Vagina (tissue), 2 donors: ENCODE results near the gene TMEM54. TPM values are rescaled to one million over a fixed set of nuclear protein-coding genes. Genes with fewer than 3 reads are reported as not detected.

ENCODE experiments used
- DNase-seq, 2 donors: peaks; one replicate each; pipeline ENCODE4 v3.0.0-alpha.2; 2017; ENCODE audit errors: extremely low spot score in 2 of 2
- H3K27ac ChIP-seq: fragments of 200-600 bp; sonication (generic); one replicate; pipeline ENCODE4 v1.5.1; 2019
- H3K27me3 ChIP-seq: fragments of 200-600 bp; sonication (generic); one replicate; pipeline ENCODE4 v1.5.1; 2019
- H3K36me3 ChIP-seq, 2 donors: fragments of 200-600 bp; sonication (generic); one replicate each; pipeline ENCODE4 v1.5.1; 2017 to 2019
- H3K4me1 ChIP-seq: fragments of 200-600 bp; sonication (generic); one replicate; pipeline ENCODE4 v1.5.1; 2019
- H3K4me3 ChIP-seq, 2 donors: fragments of 200-600 bp; sonication (generic); 1 replicate in 1 of 2; 2 replicates in 1 of 2; pipeline ENCODE4 v1.5.1; 2016 to 2019
- H3K9me3 ChIP-seq: fragments of 200-600 bp; sonication (generic); one replicate; pipeline ENCODE4 v1.5.1; 2019
- POLR2A ChIP-seq, 2 donors: fragments of 450-650 bp; IDR thresholded peaks; one replicate each; pipeline ENCODE4 v1.6.1; 2017; ENCODE audit warnings: antibody characterized with exemption in 2 of 2, mild to moderate bottlenecking in 2 of 2, moderate library complexity in 2 of 2
- POLR2AphosphoS5 ChIP-seq, 2 donors: sonication (generic); formaldehyde crosslinking; IDR thresholded peaks; one replicate each; pipeline ENCODE4 v1.9.0; 2017; ENCODE audit warnings: antibody characterized with exemption in 2 of 2, mild to moderate bottlenecking in 2 of 2, low read depth in 1 of 2; ENCODE audit not compliant: insufficient read depth in 1 of 2
- intact Hi-C: fragments of 100-400 bp; cut with DNase I; formaldehyde crosslinking; loops from one replicate; pipeline ENCODE4 v1.15.1; 2023
- total RNA-seq: library from RNA; depleted of rRNA; stranded (reverse); fragments of >200 nt; gene quantifications from one replicate; pipeline ENCODE4 v1.2.3, GENCODE V29; 2016
- TF ChIP-seq, protein P1 (sequence below), 3 experiments: fragments of 450-650 bp in 2 of 3; fragments of 200-600 bp in 1 of 3; sonication (generic) in 1 of 3; IDR thresholded peaks; one replicate each; pipeline ENCODE4 v1.5.1; 2017 to 2019; ENCODE audit warnings: antibody characterized with exemption in 3 of 3, mild to moderate bottlenecking in 2 of 3, moderate library complexity in 2 of 3

Gene TMEM54
- total RNA-seq, 1 donor from 2014 or later, result 36.1 TPM

DNA sequence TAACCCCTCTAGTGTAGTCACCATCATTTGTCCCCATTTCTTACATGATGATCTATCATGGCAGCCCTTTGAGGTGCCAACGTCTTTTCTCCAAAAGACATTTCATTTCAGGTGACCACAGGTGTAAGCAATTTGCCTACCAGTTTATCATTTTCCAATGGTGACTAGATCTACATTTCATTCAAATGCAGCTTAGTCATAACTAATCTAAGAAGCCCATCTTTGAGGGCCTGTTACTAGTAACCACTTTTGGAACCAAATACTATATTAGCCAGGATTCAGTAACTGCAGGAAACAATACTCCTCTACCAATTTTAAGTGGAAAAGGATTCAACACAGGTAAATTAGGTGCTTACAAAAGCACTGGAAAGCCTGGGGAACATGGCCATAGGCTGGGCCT lies 30.6 kb upstream of the TMEM54 start:
- Histone ChIP-seq H3K9me3 (no peaks in the 10 kb centered on the region), H3K27ac (no peak overlapping the region), H3K36me3 (peaks cover 0 to 11% of the 10 kb centered on the region in 2 donors), H3K4me1 (peaks cover 14% of the 10 kb centered on the region), H3K27me3 (no peaks in the 10 kb centered on the region), H3K4me3 (no peak overlapping the region)
- intact Hi-C loops, result loop anchor here (5.0 to 10.0 kb wide), 3 partner anchors 73 to 151 kb away; partner anchors contain the start of gene AZIN2
- DNase-seq, result no peak
- TF ChIP-seq POLR2A (IDR thresholded peaks at IDR 0.05) (no peak), POLR2AphosphoS5 (IDR thresholded peaks at IDR 0.05; ENCODE audit: insufficient read depth in 1 of 2, low read depth in 1 of 2) (no peak)
- TF ChIP-seq, protein P1, sequence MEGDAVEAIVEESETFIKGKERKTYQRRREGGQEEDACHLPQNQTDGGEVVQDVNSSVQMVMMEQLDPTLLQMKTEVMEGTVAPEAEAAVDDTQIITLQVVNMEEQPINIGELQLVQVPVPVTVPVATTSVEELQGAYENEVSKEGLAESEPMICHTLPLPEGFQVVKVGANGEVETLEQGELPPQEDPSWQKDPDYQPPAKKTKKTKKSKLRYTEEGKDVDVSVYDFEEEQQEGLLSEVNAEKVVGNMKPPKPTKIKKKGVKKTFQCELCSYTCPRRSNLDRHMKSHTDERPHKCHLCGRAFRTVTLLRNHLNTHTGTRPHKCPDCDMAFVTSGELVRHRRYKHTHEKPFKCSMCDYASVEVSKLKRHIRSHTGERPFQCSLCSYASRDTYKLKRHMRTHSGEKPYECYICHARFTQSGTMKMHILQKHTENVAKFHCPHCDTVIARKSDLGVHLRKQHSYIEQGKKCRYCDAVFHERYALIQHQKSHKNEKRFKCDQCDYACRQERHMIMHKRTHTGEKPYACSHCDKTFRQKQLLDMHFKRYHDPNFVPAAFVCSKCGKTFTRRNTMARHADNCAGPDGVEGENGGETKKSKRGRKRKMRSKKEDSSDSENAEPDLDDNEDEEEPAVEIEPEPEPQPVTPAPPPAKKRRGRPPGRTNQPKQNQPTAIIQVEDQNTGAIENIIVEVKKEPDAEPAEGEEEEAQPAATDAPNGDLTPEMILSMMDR (IDR thresholded peaks at IDR 0.05), result no peak

DNA sequence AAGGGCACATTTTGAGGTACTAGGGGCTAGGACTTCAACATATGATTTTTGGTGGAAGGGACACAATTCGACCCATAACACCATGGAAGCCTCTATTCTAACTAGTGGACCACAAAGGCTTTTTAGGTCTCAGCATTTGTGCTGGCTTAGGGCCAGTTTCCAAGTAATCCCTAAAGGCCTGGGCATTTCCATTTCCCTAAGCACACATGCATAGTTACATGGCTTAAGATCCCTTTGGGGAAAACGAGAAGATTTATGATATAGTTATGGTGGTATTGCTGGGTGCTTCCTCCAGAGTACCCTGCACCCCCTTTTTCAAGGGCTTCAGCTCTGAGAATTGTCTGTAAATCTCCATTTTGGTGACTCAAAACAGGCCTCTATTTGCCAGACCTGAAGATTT lies 28.2 kb upstream of the TMEM54 start:
- DNase-seq, result no peak
- Histone ChIP-seq H3K27me3 (no peaks in the 10 kb centered on the region), H3K36me3 (no peaks in the 10 kb centered on the region), H3K4me1 (peaks cover 16% of the 10 kb centered on the region), H3K4me3 (no peak overlapping the region), H3K9me3 (no peaks in the 10 kb centered on the region), H3K27ac (no peak overlapping the region)
- intact Hi-C loops, result no loop called here
- no peak for TF ChIP-seq POLR2A (IDR thresholded peaks at IDR 0.05)
- TF ChIP-seq, protein P1 (IDR thresholded peaks at IDR 0.05), result no peak
- no peak for TF ChIP-seq POLR2AphosphoS5 (IDR thresholded peaks at IDR 0.05; ENCODE audit: insufficient read depth in 1 of 2, low read depth in 1 of 2)

DNA sequence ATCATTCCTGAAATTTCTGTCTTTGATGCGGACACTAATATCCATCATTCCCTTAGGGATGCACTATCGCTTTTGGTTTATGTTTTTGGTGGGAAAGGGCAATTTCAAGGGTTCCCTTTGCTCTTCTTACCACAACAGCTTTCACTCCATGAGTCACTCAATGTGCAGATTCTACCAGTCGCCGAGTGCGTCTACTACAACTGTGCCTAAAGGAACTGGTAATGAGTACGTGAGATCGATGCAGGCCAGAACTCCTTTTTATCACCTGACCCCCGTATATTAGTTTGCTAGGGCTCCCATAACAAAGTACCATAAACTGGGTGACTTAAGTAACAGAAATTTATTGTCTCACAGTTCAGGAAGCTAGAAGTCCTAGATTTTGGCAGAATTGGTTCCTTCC lies 27.5 kb upstream of the TMEM54 start:
- intact Hi-C loops, result no loop called here
- no peaks in the 10 kb centered on the region for H3K9me3 ChIP-seq
- H3K27ac ChIP-seq, result no peak overlapping the region
- TF ChIP-seq, protein P1 (IDR thresholded peaks at IDR 0.05), result no peak
- TF ChIP-seq POLR2A (IDR thresholded peaks at IDR 0.05), result no peak
- TF ChIP-seq POLR2AphosphoS5 (IDR thresholded peaks at IDR 0.05; ENCODE audit: insufficient read depth in 1 of 2, low read depth in 1 of 2), result no peak
- no peaks in the 10 kb centered on the region for H3K27me3 ChIP-seq
- H3K36me3 ChIP-seq, result no peaks in the 10 kb centered on the region
- H3K4me1 ChIP-seq, result peaks cover 10% of the 10 kb centered on the region
- no peak overlapping the region for H3K4me3 ChIP-seq
- no peak for DNase-seq

DNA sequence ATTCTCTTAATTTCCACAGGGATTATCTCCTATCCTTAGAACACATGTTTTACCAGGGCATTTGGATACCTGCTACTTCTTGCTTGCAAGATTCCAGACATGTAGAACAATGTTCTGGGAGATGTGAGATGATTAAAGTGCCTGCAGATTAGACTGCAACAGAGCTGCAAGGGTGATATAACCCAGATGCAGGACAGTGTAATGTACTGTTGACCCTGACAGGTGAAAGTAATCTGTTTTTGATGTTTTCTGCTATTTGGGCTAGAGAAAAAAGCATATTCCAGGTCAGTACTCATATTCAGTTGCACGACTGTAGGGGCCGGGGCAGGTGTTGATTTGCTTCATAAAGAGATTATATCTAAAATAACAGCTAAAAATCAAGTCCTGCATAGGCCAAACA lies 27.1 kb upstream of the TMEM54 start:
- intact Hi-C loops, result no loop called here
- no peaks in the 10 kb centered on the region for H3K9me3 ChIP-seq
- TF ChIP-seq, protein P1 (IDR thresholded peaks at IDR 0.05), result no peak
- TF ChIP-seq POLR2A (IDR thresholded peaks at IDR 0.05) (no peak), POLR2AphosphoS5 (IDR thresholded peaks at IDR 0.05; ENCODE audit: insufficient read depth in 1 of 2, low read depth in 1 of 2) (no peak)
- no peaks in the 10 kb centered on the region for H3K36me3 ChIP-seq
- H3K27ac ChIP-seq, result no peak overlapping the region
- peaks cover 6% of the 10 kb centered on the region for H3K4me1 ChIP-seq
- H3K4me3 ChIP-seq, result no peak overlapping the region
- no peaks in the 10 kb centered on the region for H3K27me3 ChIP-seq
- no peak for DNase-seq

DNA sequence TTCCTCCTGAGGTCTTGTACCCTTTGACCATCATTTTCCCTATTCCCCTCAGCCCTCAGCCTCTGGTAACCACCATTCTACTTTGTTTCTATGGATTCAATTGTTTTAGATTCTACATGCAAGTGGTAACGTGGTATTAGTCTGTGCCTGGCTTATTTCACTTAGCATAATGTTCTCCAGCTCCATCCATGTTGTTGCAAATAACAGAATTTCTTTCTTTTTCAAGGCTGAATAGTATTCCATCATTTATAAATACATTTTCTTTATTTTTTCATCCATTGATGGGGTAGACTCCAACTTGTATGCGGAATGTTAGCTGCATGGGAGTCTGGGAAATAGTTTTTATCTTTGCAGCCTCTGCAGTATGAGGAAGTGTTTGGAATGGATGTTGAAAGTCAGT lies 26.3 kb upstream of the TMEM54 start:
- Histone ChIP-seq H3K9me3 (no peaks in the 10 kb centered on the region), H3K4me1 (peaks cover 6% of the 10 kb centered on the region), H3K4me3 (no peak overlapping the region), H3K27me3 (no peaks in the 10 kb centered on the region), H3K27ac (no peak overlapping the region), H3K36me3 (no peaks in the 10 kb centered on the region)
- DNase-seq, result no peak
- intact Hi-C loops, result no loop called here
- TF ChIP-seq, protein P1 (IDR thresholded peaks at IDR 0.05), result no peak
- TF ChIP-seq POLR2A (IDR thresholded peaks at IDR 0.05) (no peak), POLR2AphosphoS5 (IDR thresholded peaks at IDR 0.05; ENCODE audit: insufficient read depth in 1 of 2, low read depth in 1 of 2) (no peak)
